Measurements from ENCODE around the gene BIRC7. TPM values are rescaled to one million over a fixed set of nuclear protein-coding genes. Genes with fewer than 3 reads are reported as not detected.

BIRC7 gene
- total RNA-seq, 1 donor from 2014 or later = not detected

DNA sequence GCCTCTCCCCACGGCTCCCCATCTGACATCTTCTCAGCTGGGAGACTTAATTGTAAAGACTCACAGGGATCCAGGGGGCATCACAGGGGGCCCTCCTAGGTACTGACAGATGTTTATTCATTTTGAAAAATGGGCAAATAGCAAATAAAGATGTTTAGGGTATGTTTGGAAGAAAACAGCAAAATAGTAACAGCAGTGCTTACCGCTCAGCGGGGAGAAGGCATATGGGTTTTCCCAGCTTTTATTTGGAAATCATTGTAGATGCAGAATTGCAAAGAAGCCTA, 2.7 kb upstream of the BIRC7 start:
- Mint-ChIP-seq H3K27me3 (peaks cover 32% of the 10 kb centered on the region), H3K9me3 (no peaks in the 10 kb centered on the region), H3K4me1 (peaks cover 8% of the 10 kb centered on the region), H3K36me3 (ENCODE audit: low read depth) (no peaks in the 10 kb centered on the region), H3K4me3 (no peak overlapping the region), H3K27ac (no peak overlapping the region)
- DNase-seq = no peak
- ChIA-PET POLR2A (no interaction called here), CTCF (interaction anchor here (1.9 kb wide), 1 partner anchor 9 kb away, joined by 8 read pairs; no protein-coding TSS in a partner anchor)
- intact Hi-C loops (cut with micrococcal nuclease) = no loop called here
- TF ChIP-seq, protein P1, sequence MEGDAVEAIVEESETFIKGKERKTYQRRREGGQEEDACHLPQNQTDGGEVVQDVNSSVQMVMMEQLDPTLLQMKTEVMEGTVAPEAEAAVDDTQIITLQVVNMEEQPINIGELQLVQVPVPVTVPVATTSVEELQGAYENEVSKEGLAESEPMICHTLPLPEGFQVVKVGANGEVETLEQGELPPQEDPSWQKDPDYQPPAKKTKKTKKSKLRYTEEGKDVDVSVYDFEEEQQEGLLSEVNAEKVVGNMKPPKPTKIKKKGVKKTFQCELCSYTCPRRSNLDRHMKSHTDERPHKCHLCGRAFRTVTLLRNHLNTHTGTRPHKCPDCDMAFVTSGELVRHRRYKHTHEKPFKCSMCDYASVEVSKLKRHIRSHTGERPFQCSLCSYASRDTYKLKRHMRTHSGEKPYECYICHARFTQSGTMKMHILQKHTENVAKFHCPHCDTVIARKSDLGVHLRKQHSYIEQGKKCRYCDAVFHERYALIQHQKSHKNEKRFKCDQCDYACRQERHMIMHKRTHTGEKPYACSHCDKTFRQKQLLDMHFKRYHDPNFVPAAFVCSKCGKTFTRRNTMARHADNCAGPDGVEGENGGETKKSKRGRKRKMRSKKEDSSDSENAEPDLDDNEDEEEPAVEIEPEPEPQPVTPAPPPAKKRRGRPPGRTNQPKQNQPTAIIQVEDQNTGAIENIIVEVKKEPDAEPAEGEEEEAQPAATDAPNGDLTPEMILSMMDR (IDR thresholded peaks at IDR 0.05) = no peak
- no peak for ATAC-seq (ENCODE audit: low read depth)

DNA sequence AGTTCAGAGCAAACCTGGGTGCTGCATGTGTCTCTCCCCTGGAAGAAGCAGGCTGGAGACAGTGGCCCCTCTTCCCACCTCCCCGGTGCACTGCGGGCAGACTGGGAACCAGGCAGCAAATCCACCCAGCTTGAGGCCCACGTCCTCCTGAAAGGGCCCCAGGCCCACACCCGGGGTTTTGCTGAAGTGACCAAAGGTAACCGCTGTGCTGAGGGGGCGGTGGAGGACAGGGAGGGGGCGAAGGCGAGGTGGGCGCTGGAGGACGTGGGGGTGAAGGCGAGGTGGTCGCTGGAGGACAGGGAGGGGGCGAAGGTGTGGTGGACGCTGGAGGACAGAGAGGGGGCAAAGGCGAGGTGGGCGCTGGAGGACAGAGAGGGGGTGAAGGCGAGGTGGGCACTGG, 1.8 kb upstream of the BIRC7 start:
- no peak for ATAC-seq (ENCODE audit: low read depth)
- TF ChIP-seq, protein P1 (IDR thresholded peaks at IDR 0.05) = no peak
- Mint-ChIP-seq H3K4me1 (peaks cover 8% of the 10 kb centered on the region), H3K27ac (no peak overlapping the region), H3K36me3 (ENCODE audit: low read depth) (no peaks in the 10 kb centered on the region), H3K4me3 (no peak overlapping the region), H3K27me3 (peaks cover 32% of the 10 kb centered on the region), H3K9me3 (no peaks in the 10 kb centered on the region)
- CTCF ChIA-PET = interaction anchor here (1.9 kb wide), 1 partner anchor 10 kb away, joined by 8 read pairs; no protein-coding TSS in a partner anchor
- POLR2A ChIA-PET = no interaction called here
- no peak for DNase-seq
- intact Hi-C loops (cut with micrococcal nuclease) = no loop called here

DNA sequence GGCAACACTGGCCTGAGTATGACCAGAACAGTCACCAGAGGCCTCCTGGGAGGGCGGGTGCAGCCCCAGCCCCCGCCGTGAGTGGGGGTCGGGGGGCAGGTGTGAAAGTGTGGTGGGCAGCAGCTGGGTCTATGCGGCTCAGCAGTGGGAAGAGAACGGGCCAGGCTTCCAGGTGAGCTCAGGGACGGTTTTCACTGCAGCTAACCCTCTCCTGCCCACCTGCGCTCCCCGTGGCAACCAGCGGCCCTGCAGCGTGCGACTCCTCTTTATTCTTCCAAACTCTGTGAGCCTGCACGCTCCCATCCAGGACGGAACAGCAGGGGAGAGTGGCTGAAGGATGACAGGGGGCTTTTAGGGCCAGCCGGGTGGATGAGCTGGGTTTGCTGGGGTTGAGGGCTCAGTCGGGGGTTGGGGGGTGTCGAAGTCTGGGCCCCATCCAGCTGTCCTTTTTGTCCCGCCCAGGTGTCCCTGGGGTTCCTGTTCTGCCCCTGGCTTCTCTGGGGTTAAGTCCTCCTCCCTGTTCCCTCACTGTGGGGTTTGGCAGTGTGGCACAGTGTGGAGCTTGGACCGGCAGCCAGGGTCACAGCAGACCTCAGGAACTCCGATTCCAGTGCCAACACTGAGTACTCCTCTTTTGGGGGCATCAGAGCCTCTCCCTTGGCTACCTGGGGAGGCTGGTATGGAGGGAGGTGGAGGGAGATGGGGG, 859 bp upstream of the BIRC7 start:
- ChIA-PET CTCF (interaction anchor here (2.1 kb wide), 1 partner anchor 11 kb away, joined by 8 read pairs; no protein-coding TSS in a partner anchor), POLR2A (no interaction called here)
- no peaks in the 10 kb centered on the region for H3K36me3 Mint-ChIP-seq (ENCODE audit: low read depth)
- H3K9me3 Mint-ChIP-seq = no peaks in the 10 kb centered on the region
- H3K4me1 Mint-ChIP-seq = peaks cover 8% of the 10 kb centered on the region
- no peak for ATAC-seq (ENCODE audit: low read depth)
- no peak for DNase-seq
- intact Hi-C loops (cut with micrococcal nuclease) = no loop called here
- TF ChIP-seq, protein P1 (IDR thresholded peaks at IDR 0.05) = no peak
- peaks cover 23% of the 10 kb centered on the region for H3K27me3 Mint-ChIP-seq
- no peak overlapping the region for H3K4me3 Mint-ChIP-seq
- no peak overlapping the region for H3K27ac Mint-ChIP-seq

GRCh38 chr20:63236116-63236837, 572 bp downstream of the BIRC7 start:
- no peak overlapping the region for H3K27ac Mint-ChIP-seq
- CTCF ChIA-PET = interaction anchor here (2.1 kb wide), 1 partner anchor 13 kb away, joined by 8 read pairs; no protein-coding TSS in a partner anchor
- ATAC-seq (ENCODE audit: low read depth) (no peak), DNase-seq (no peak)
- H3K27me3 Mint-ChIP-seq = peaks cover 14% of the 10 kb centered on the region
- no peaks in the 10 kb centered on the region for H3K9me3 Mint-ChIP-seq
- H3K4me3 Mint-ChIP-seq = no peak overlapping the region
- intact Hi-C loops (cut with micrococcal nuclease) = no loop called here
- TF ChIP-seq, protein P1 (IDR thresholded peaks at IDR 0.05) = no peak
- H3K36me3 Mint-ChIP-seq (ENCODE audit: low read depth) = no peaks in the 10 kb centered on the region
- POLR2A ChIA-PET = no interaction called here
- H3K4me1 Mint-ChIP-seq = peaks cover 5% of the 10 kb centered on the region

GRCh38 chr20:63238031-63238430, 2.3 kb downstream of the BIRC7 start:
- POLR2A ChIA-PET = no interaction called here
- no peak overlapping the region for H3K4me3 Mint-ChIP-seq
- ATAC-seq (ENCODE audit: low read depth) (no peak), DNase-seq (no peak)
- no peaks in the 10 kb centered on the region for H3K36me3 Mint-ChIP-seq (ENCODE audit: low read depth)
- no peak overlapping the region for H3K27ac Mint-ChIP-seq
- peaks cover 7% of the 10 kb centered on the region for H3K27me3 Mint-ChIP-seq
- TF ChIP-seq, protein P1 (IDR thresholded peaks at IDR 0.05) = no peak
- CTCF ChIA-PET = no interaction called here
- H3K4me1 Mint-ChIP-seq = peaks cover 5% of the 10 kb centered on the region
- intact Hi-C loops (cut with micrococcal nuclease) = no loop called here
- H3K9me3 Mint-ChIP-seq = no peaks in the 10 kb centered on the region

Measured in activated B cell treated with CpG ODN at 0.5 μM for 24 hours (primary cell).